Ureter (tissue), 1 donor: ENCODE results near the gene ROPN1. TPM values are rescaled to one million over a fixed set of nuclear protein-coding genes. Genes with fewer than 3 reads are reported as not detected.
A peak's percentile ranks its signal among the peaks of the same experiment; 100 is the strongest.
"Not testable (repeated sequence)": the region's sequence is repeated elsewhere in the genome, so short reads cannot be mapped to it uniquely, and the experiment has no call there.

Experiments used
- DNase-seq: peaks from one replicate; pipeline ENCODE4 v3.0.0-alpha.2; 2020; ENCODE audit warnings: low spot score
- total RNA-seq: library from RNA; stranded (reverse); gene quantifications from one replicate; pipeline ENCODE4 v1.2.4, GENCODE V29; 2023
- donor health status: DM: yes; HTN: yes; CAD: no.

The ROPN1 gene
- total RNA-seq = not detected

- not testable (repeated sequence) for DNase-seq
These were observed at the start of gene ROPN1 for GRCh38 chr3:123991730-123992588. Gene ROPN1 (minus strand): TSS chr3:123992124. CDS start chr3:123980481, 11,643 bp downstream.

DNA sequence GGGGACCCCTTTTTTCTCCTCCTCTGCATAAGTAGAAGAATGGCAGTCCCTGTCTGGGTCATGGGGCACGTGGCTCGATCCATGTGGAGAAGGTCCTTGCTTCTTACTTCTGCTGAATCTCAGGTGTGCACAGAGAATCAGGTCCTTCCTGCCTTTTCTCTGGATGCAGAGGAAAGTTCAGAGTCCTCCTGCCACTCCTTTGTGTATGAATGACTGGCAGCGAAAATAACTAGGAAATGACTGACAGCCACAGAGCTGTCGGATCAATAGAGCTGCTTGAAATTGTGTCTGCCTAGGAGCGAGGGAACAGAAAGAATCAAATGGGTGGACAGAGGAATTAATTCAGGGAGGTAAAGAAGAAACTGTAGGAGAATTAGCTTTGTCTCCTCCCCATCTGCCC, 49.6 kb upstream of the ROPN1 start:
- no peak for DNase-seq

DNA sequence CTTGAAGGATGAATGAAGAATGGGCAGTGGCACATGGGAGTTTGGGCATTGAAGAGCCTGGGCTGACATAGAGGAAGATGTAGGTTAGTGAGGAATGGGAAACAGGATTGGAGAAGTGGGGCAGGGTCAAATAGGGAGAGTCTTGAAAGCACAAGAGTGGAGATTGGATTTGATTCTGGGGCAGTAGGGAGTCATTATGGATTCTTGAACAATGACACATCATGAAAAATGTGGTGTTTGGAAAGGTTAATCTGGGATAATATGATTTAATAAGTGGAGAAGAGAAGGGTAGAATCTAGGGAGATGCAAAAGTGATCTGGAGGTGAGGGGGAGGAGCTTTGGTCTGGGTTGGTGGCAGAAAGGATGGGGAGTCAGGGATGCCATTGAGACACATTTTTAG, 45.4 kb upstream of the ROPN1 start:
- DNase-seq = no peak

- not testable (repeated sequence) for DNase-seq
These were observed 44.3 kb upstream of the ROPN1 start for GRCh38 chr3:124036214-124036613.

DNA sequence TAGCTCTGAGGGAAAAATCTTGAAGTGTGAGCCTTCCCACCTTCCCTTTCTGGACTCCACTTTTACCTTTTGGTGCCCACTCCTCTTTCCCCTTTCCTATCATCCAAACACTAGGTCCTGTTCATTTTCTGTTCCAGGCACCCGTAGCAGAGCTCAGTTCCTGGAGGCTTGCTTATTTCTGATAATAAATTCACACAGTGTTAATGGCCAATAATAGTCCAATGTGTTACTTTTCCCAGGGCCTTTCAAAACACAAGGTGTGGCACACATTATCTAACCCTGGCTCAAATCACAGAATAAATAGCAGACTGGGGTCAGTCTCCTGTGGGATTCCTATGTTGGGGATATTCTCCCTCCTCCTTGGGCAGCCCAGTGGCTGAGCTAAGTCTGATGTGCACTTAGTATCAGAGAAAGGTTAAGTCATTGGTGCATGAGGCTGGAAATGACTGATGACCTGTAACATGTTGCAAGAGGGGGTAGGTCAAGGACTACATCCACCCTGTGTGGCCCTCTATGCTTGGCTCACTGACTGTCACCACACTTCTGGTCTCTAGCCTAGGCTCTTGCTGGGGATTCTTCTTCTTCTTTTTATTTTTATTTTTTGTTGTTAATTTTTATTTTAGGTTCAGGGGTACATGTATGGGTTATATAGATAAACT, 43.7 kb upstream of the ROPN1 start:
- no peak for DNase-seq

DNA sequence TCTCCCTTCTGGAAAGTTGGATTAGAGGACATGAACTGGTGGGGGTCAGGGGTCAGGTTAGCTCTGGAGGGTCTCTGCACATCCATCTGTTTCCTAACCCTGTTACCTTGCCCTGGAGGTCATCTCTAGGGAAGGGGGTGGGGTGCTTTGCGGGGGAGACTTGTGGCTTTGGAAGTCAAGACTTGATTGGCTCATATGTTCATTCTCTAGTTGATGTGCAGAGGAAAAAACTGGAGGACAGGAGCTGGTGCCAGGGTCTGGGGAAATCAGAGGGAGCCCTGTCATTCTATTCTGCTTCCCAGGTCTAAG, 42.9 kb upstream of the ROPN1 start:
- no peak for DNase-seq

- DNase-seq = no peak
These were observed 42.3 kb upstream of the ROPN1 start for GRCh38 chr3:124034016-124034843.

GRCh38 chr3:124033360-124034015, 41.6 kb upstream of the ROPN1 start, which contains the start of gene KALRN:
Gene KALRN (plus strand): TSS chr3:124033369.
- DNase-seq = no peak

DNA sequence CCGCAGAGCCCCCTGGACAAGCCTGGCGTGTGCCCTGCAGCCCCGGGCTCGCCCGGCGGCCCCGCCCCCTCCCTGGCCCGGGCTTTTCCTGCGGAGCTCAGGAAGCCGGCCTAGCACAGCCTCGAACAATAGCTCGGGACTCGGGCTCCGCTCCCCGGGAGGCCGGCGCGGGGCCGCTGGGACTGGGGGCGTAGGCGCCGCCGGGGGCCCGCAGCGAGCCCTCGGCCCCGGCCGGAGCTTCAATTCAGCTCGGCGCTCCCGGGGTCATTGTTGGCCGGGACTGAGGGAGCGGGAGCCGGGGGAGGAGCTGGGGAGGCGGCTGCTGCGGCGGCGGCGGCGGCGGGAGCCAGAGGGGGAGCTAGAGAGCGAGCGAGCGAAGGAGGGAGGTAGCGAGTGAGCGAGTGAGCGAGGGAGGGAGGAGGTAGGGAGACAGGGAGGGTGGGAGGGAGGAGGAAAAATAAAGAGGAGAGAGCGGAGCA, 41.0 kb upstream of the ROPN1 start:
- DNase-seq = peak; percentile 89

DNA sequence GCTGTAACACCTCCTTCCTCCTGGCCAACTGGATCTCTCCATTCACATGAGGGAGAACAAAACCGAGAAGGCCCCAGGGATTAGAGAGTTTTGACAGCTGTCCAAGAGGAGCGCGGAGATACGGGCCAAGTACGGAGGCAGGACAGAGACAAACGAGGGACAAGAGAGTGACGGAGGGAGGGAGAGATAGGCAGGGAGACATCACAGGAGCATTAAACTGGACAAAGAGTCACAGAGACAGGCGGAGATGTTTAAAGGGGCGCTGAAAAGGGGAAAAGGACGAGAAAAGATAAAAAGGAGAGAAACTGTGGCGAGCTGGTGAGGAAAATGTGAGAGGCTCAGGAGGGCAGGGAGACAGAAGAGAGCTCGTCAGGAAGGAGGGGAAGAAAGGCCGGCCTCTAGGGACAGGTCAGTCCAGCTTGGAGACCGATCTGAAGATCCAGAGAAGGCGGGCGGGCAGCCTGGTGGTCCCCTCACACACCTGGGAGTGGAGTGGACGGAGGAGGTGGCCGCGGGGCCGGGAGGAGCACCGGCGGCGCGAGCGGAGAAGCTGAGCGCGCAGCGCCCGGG, 40.5 kb upstream of the ROPN1 start:
- DNase-seq = peak; percentile 58

- no peak for DNase-seq
These were observed 34.6 kb upstream of the ROPN1 start for GRCh38 chr3:124026516-124026915.

DNA sequence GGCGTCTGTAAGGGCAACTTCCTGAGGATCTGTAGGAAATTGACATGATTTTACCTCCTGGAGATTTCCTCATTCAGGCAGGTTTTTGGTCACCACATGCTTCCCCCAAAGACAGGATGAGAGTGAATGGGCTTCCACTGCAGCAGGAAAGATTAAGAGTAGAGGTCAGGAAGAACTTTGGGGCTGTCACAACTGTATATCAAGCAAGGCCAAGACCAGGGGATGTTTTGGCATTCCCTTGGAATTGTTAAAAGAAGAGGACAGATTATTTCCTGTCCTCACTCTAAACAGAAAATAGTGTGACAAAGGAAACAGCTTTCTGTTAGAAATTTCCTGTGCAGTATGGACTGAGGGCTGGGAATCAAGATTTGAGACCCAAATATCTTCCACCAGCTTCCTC, 31.6 kb upstream of the ROPN1 start:
- DNase-seq = not testable (repeated sequence)

GRCh38 chr3:124019291-124019690, 27.4 kb upstream of the ROPN1 start:
- DNase-seq = no peak

DNA sequence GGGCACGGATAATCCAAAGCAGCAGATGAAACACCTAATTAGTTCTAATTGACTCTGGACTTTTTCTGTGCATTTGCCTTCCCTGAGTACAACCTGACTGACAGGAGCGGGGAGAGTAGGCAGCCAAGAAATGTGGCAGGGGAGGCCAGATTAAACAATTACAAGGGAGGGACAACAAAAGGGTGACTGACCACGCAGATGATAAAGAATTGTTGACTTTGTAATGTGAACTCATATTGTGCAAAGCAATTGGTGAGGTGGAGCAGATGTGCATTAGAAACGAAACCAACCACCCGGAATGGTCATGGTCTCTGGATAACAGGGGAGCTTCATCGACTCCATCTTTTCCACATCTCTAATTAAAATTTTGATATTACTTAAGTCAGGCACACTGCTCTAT, 25.6 kb upstream of the ROPN1 start:
- not testable (repeated sequence) for DNase-seq

DNA sequence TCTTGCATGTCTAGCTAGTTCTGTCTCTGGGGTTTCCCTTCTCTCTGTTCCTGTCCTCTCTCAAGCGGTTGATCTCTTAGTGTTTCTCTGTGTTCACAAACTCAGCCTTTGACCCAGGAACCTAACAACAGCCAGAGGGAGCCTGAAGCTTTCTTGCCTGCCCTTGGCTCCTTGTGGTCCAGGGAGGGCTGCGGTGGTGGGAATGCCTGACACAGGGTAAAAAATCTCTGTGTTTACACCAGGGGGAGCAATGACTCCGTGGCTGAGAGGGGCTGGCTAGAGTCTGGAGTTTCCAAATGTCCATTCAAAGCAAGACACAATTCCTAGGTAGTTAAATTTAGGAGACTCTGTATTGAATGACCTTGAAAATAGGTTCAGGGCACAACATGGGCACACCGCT, 24.6 kb upstream of the ROPN1 start:
- not testable (repeated sequence) for DNase-seq

DNA sequence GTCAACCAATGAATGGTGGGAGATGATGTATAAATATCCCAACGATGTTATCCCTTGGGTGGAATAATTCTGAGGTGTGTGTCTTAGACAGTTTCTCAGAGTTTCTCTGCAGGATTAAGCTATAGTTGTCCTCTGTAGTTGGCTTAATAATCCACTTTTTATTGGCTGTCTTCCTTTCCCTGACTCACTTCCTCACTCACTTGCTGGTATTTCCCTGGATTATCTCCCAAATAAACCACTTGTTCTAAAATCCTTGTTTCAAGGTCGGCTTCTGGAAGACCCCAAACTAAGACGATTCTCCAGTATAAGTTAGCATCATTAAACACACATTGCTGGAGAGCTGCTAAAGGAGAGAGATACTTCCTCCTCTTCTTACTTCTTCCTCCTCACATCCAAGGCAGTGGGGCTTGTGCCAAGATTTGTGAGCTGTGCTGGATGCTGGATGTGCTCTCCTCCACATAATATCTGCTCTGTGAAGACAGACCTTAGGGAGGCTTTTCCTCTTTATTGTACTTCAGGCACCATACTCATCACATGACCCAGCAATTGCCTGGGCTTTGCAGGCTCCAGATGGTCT, 22.5 kb upstream of the ROPN1 start:
- no peak for DNase-seq

GRCh38 chr3:124008321-124008720, 16.4 kb upstream of the ROPN1 start:
- not testable (repeated sequence) for DNase-seq

DNA sequence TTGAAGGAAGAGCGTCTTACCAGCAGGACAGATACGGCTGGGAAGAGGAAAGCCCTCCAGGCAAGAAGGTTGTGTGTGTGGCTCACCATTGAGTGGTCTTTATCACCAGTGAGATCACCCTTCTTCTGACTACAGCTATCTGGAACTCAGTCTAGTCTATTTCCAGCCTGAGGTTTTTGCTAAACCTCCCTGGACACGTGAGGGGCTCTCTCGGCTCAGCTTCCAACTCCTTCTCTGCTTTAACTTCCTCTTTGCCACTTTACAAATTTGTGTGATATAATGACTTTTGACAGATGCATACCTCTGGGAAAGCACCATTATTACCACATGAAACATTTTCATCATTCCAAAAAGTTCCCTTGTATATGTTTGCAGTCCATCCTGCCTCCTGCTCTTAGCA, 15.3 kb upstream of the ROPN1 start:
- no peak for DNase-seq

GRCh38 chr3:124002405-124003079, 10.6 kb upstream of the ROPN1 start:
- not testable (repeated sequence) for DNase-seq

- not testable (repeated sequence) for DNase-seq
These were observed 9.4 kb upstream of the ROPN1 start for GRCh38 chr3:124001366-124001765.
